Endothelial cell of hepatic sinusoid (primary cell): ENCODE results near the gene LMNA.
"Not testable (repeated sequence)": the region's sequence is repeated elsewhere in the genome, so short reads cannot be mapped to it uniquely, and the experiment has no call there.

Experiments used
- in situ Hi-C: cut with HindIII; loops from 2 replicates; pipeline ENCODE4 v1.10.0; 2017; ENCODE audit warnings: low sequenced_read_pairs

The LMNA gene

GRCh38 chr1:156160000-156160742 is 45.7 kb downstream of the LMNA start:
- in situ Hi-C loops: loop anchor here (10.0 kb wide), 1 partner anchor 65 kb away; no protein-coding TSS in a partner anchor

- in situ Hi-C loops: loop anchor here (10.0 kb wide), 1 partner anchor 64 kb away; no protein-coding TSS in a partner anchor
Measured at GRCh38 chr1:156160743-156161171, 46.2 kb downstream of the LMNA start.

GRCh38 chr1:156162430-156163037 is 48.0 kb downstream of the LMNA start:
- in situ Hi-C loops: loop anchor here (10.0 kb wide), 1 partner anchor 62 kb away; no protein-coding TSS in a partner anchor

GRCh38 chr1:156163712-156164111 is 49.2 kb downstream of the LMNA start:
- in situ Hi-C loops: loop anchor here (10.0 kb wide), 1 partner anchor 61 kb away; no protein-coding TSS in a partner anchor

- in situ Hi-C loops: loop anchor here (10.0 kb wide), 1 partner anchor 61 kb away; no protein-coding TSS in a partner anchor
Measured at GRCh38 chr1:156164125-156164831, 49.8 kb downstream of the LMNA start.

DNA sequence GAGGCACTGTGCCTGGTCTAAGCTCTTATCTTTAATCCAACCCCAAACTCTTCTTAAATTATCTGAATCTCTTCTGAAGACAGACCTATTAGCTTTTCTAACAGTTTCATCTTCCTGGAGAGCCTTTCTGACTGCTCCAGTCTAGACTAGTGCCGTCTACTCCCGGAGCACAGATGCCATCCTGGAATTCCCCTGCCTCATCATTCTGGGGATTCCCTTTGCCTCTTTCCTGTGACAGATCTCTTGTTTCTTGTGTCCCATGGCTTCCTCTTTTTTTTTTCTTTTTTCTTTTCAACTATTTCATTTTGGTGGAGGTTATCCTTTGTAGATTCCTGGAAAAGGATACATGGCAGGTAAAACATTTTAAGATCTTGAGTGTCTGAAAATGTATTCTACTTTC is 50.6 kb downstream of the LMNA start:
- in situ Hi-C loops: loop anchor here (10.0 kb wide), 1 partner anchor 60 kb away; no protein-coding TSS in a partner anchor

GRCh38 chr1:156167536-156167935 is 53.0 kb downstream of the LMNA start:
- in situ Hi-C loops: loop anchor here (10.0 kb wide), 1 partner anchor 57 kb away; no protein-coding TSS in a partner anchor

- in situ Hi-C loops: no loop called here
Measured at GRCh38 chr1:156172696-156173470, 58.4 kb downstream of the LMNA start.

- in situ Hi-C loops: no loop called here
Measured at GRCh38 chr1:156176610-156177210, 62.2 kb downstream of the LMNA start.

GRCh38 chr1:156177919-156178654 is 63.6 kb downstream of the LMNA start:
- in situ Hi-C loops: no loop called here

GRCh38 chr1:156180471-156180870 is 66.0 kb downstream of the LMNA start:
- in situ Hi-C loops: no loop called here

GRCh38 chr1:156181391-156181924 is 66.9 kb downstream of the LMNA start:
- in situ Hi-C loops: not testable (repeated sequence)

DNA sequence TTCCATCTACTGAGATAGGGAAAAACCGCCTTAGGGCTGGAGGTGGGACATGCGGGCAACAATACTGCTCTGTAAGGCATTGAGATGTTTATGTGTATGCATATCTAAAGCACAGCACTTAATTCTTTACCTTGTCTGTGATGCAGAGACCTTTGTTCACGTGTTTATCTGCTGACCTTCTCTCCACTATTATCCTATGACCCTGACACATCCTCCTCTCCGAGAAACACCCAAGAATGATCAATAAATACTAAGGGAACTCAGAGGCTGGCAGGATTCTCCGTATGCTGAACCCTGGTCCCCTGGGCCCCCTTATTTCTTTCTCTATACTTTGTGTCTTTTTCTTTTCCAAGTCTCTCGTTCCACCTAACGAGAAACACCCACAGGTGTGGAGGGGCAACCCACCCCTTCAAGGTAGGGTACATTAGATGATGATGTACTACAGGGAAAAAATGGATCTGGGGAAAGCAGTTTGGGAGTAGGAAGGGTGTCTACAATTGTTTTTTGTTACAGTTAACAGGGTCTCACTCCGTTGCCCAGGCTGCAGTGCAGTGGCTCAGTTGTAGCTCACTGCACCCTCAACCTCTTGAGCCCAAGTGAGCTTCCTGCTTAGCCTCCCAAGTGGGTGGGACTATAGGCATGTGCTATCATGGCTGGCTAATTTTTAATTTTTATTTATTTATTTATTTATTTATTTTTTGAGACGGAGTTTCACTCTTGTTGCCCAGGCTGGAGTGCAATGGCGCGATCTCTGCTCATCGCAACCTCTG is 67.7 kb downstream of the LMNA start:
- in situ Hi-C loops: not testable (repeated sequence)

DNA sequence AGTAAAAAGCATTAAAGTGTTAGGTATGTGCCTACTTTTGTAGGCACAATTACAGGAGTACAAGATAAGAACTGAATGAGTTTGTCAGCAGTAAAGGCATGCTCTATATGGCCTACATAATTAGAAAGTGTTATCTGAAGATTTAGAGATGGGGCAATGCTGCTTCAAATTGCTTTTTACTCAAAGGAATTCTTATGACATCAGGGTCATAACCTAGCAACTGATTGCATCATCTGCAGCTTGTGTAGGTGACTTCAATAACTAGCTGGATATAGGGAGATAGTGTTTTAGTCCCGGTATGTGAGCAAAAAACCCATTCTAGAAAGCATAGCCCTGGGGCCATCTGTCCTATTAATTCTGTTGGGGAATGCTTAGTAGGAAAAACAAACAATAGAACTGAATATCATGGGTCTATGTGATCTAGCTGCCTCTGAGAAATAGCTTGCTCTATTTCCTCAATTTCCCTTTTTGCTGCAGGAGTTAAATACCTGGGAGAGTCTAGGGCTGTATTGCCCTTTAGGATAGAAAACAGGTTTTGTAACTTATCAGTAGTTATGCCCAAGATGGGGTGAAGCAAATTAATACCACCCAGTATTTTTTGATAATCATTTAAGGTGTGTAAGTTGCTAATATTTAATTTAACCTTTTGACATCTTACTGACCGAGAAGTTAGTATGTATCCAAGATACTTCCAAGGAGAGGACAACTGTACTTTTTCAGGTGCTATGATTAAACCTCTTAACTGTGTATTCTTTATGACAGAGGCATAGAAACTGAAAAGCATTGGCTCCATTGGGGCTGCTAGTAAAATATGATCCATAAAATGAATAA is 72.1 kb downstream of the LMNA start:
- in situ Hi-C loops: not testable (repeated sequence)
